Mucosa of rectum (tissue), 2 donors: Measurements from ENCODE around the gene CRYGN.
A peak's percentile ranks its signal among the peaks of the same experiment; 100 is the strongest.

Source experiments
- H3K27ac ChIP-seq, 2 donors: one replicate each; pipeline ENCODE4 v1.7.0; 2013; ENCODE audit warnings: inconsistent platforms in 2 of 2, low read depth in 2 of 2, low read length in 2 of 2
- H3K27me3 ChIP-seq, 2 donors: one replicate each; pipeline ENCODE4 v1.7.0; 2013; ENCODE audit warnings: low read length in 2 of 2; ENCODE audit not compliant: control insufficient read depth in 2 of 2, insufficient read depth in 2 of 2
- H3K36me3 ChIP-seq, 2 donors: one replicate each; pipeline ENCODE4 v1.7.0; 2013; ENCODE audit warnings: low read length in 2 of 2; ENCODE audit not compliant: control insufficient read depth in 2 of 2, insufficient read depth in 2 of 2
- H3K4me1 ChIP-seq, 2 donors: one replicate each; pipeline ENCODE4 v1.7.0; 2013; ENCODE audit warnings: low read length in 2 of 2, mild to moderate bottlenecking in 1 of 2; ENCODE audit not compliant: control insufficient read depth in 2 of 2, insufficient read depth in 2 of 2
- H3K4me3 ChIP-seq, 2 donors: one replicate each; pipeline ENCODE4 v1.7.0; 2013; ENCODE audit warnings: low read length in 2 of 2
- H3K9ac ChIP-seq, 2 donors: one replicate each; pipeline ENCODE4 v1.7.0; 2013; ENCODE audit warnings: low read length in 2 of 2, low read depth in 1 of 2, mild to moderate bottlenecking in 1 of 2
- H3K9me3 ChIP-seq, 2 donors: one replicate each; pipeline ENCODE4 v1.7.0; 2013; ENCODE audit warnings: low read length in 2 of 2; ENCODE audit not compliant: control insufficient read depth in 2 of 2
- donor health status: healthy.
- donor health status: Normal muscosa, but diverticular disease.

Gene CRYGN, protein sequence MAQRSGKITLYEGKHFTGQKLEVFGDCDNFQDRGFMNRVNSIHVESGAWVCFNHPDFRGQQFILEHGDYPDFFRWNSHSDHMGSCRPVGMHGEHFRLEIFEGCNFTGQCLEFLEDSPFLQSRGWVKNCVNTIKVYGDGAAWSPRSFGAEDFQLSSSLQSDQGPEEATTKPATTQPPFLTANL

DNA sequence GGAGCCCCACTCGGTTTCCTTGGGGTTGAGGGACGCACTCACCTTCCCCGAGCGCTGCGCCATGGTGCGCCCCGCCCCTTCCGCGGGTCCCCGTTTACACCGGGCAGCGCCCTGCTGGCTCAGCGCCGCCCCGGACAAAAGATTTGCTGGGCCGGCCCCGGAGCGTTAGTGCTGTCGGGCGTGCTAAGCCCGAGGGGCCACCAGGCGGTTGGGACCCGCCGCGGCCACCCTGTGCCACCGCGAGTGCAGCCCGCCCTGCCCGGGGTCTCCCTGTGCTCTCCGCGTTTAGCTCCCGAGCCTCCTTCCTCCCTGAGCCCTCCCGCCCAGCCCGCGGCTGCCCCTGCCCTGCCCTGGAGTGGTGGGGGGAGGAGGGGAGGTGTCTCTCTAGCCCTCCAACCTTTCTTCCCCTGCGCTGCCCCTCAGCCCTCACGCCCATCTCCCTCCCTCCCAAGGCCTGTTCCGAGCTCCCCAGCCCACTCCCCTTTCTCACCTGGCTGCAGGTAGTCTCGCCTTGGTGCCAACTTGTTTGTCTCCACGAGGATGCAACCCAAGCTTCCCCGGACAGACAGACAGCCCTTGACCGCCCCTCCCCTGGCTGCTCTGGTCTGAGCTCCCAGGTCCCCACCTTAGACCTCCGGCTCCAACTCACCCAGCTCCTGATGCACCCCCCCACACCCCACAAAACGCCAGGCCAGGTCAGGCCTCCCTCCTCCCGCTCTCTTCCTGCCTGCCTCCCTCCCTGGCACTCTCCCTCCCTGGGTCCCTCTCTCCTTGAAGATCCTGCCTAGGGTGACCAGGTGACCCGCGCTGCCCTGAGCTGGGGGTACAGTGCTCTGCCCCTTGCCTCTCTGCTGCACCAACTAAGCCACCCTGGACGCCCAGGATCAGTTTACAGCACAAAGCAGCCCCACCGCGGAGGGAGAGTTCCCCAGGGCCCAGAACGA is at the start of gene CRYGN:
Gene CRYGN, minus strand, starts transcription at position 287 of the 944 bp plus-strand sequence. Its CDS starts 224 bp downstream, at position 63.
- Histone ChIP-seq H3K4me1 (peaks cover 0 to 2% of the 10 kb centered on the region in 2 donors), H3K27me3 (peaks cover 4 to 21% of the 10 kb centered on the region in 2 donors), H3K27ac (no peak within 1 kb of the TSS), H3K9ac (no peak within 1 kb of the TSS), H3K4me3 (peak within 1 kb of the TSS in 1 of 2 donors; percentile 20), H3K36me3 (no peaks in the 10 kb centered on the region), H3K9me3 (no peaks in the 10 kb centered on the region)

DNA sequence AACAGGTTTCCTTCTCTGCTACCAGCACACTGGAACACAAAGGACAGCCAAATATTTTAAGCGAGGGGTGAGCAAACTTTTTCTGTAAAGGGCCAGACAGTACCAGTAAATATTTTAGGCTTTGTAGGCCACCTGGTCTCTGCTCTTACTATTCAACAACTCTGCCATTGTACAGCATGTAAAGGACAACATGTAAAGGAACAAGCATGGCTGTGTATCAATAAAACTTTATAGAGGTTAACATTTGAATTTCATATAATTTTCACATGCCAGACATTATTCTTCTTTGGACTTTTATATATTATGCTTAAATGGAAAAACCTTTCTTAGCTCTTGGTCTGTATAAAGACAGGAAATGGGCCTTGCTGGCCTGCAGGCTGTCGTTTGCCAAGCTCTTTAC is 49.6 kb upstream of the CRYGN start:
- no peaks in the 10 kb centered on the region for H3K27me3 ChIP-seq
- H3K9me3 ChIP-seq, result no peaks in the 10 kb centered on the region
- H3K27ac ChIP-seq, result no peak overlapping the region
- no peak overlapping the region for H3K4me3 ChIP-seq
- H3K9ac ChIP-seq, result no peak overlapping the region
- H3K4me1 ChIP-seq, result no peaks in the 10 kb centered on the region
- H3K36me3 ChIP-seq, result peaks cover 25 to 26% of the 10 kb centered on the region in 2 donors

DNA sequence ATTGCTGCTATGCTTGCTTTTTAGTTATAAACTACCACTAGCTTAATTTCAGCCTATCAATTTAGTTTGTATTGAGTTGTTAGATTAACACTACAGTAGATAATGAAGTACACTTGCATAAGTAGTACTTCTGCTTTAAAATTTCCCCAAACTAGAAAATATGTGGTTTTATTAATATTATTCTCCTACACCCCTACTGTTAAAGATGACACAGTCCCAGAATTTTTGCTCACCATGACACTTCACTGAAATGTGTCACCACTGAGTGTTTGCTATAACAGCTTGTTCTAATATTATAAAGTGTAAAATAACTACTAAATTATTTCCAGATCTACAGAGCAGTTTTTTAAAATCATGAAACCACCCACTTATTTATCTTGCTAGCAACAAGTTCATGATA is 48.2 kb upstream of the CRYGN start:
- no peak overlapping the region for H3K4me3 ChIP-seq
- no peak overlapping the region for H3K27ac ChIP-seq
- no peaks in the 10 kb centered on the region for H3K27me3 ChIP-seq
- H3K9ac ChIP-seq, result no peak overlapping the region
- no peaks in the 10 kb centered on the region for H3K4me1 ChIP-seq
- peaks cover 29 to 35% of the 10 kb centered on the region in 2 donors for H3K36me3 ChIP-seq
- no peaks in the 10 kb centered on the region for H3K9me3 ChIP-seq

DNA sequence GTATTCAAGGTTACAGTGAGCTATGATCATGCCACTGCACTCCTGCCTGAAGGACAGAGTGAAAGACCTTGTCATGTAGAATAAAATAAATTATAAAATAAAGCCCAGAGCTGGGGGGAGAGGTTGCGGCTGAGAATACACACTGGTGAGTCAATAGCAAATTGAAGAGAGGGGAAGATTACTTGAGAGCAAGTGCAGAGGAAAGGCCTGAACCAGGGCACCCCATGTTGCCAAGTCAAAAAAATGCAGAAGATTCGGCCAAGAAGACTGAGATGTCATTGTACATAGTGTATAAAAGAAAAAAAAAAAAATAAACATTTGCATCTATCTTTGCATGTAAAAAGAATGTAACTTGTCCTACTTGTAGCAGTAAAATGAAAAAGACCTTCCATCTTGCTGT is 47.3 kb upstream of the CRYGN start:
- Histone ChIP-seq H3K9ac (no peak overlapping the region), H3K4me1 (no peaks in the 10 kb centered on the region), H3K36me3 (peaks cover 32 to 35% of the 10 kb centered on the region in 2 donors), H3K9me3 (no peaks in the 10 kb centered on the region), H3K27ac (no peak overlapping the region), H3K27me3 (no peaks in the 10 kb centered on the region), H3K4me3 (no peak overlapping the region)

DNA sequence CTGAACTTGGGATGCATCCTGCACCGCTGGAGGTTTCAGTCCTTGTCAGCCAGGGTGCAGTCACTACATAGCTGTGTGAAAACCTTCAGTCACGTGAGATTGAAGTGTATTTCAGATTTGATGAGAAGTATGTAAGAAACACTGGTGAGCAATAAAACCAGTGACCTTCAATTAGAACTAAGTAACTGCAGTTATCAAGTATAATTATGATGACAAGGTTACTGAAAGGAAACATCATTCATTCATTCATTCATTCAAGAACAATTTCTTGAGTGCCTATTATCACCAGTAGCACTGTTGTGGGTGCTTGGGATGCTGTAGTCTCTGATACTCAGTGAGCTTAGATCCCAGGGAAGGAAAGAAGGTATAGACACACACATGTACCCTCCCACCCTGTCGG is 46.1 kb upstream of the CRYGN start:
- Histone ChIP-seq H3K27ac (no peak overlapping the region), H3K4me1 (no peaks in the 10 kb centered on the region), H3K36me3 (peaks cover 36 to 38% of the 10 kb centered on the region in 2 donors), H3K4me3 (no peak overlapping the region), H3K9ac (no peak overlapping the region), H3K27me3 (no peaks in the 10 kb centered on the region), H3K9me3 (no peaks in the 10 kb centered on the region)

DNA sequence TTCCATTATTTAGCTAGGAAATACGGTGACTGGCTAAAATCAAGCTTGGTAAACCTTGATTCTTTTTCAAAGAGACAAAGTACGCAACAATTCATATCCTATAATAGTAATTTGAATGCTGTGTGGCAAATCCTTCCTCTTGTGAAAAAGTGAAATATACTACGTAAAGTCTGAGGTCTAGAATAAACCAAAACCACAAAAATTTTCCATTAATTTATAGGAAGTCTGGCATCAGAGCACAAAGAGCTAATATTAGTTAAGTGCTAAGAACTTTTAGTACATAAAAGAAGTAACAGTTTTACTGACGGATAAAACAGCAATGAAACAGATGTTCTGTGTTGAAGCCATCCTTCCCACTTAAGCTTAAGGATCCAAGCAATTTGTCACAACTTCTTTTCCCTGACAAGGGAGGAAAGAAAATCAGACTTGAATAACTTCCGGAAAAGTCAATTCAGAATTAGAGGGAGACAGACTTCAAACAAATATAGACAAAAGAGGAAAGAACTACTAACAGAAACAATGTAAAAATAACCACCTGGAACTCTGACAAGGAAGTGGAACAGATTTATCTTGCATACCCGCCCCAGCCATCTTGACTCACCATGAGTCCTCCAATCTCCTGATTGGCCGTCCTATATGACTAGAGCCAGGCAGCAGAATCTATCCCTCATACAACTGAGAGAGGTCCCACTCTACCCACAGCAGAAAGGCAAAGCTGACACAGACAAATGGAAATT is 45.2 kb upstream of the CRYGN start:
- Histone ChIP-seq H3K4me3 (no peak overlapping the region), H3K9me3 (no peaks in the 10 kb centered on the region), H3K27ac (no peak overlapping the region), H3K9ac (no peak overlapping the region), H3K36me3 (peaks cover 35 to 36% of the 10 kb centered on the region in 2 donors), H3K4me1 (no peaks in the 10 kb centered on the region), H3K27me3 (no peaks in the 10 kb centered on the region)

DNA sequence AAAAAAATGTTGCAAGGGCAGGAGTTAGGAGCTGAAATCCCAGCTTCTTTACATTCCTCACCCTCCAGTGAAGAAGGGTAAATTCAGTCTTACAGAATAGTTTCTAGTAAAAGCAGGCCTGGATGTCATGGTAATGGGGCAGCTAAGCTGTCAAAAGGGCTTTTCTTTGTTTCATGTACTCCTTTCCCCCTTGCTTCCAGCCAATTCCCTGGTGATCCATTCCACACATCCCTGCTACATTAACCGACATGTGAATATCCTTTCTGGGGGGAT is 43.7 kb upstream of the CRYGN start:
- Histone ChIP-seq H3K27me3 (no peaks in the 10 kb centered on the region), H3K4me1 (no peaks in the 10 kb centered on the region), H3K9me3 (no peaks in the 10 kb centered on the region), H3K27ac (no peak overlapping the region), H3K36me3 (peaks cover 21 to 24% of the 10 kb centered on the region in 2 donors), H3K4me3 (no peak overlapping the region), H3K9ac (no peak overlapping the region)

DNA sequence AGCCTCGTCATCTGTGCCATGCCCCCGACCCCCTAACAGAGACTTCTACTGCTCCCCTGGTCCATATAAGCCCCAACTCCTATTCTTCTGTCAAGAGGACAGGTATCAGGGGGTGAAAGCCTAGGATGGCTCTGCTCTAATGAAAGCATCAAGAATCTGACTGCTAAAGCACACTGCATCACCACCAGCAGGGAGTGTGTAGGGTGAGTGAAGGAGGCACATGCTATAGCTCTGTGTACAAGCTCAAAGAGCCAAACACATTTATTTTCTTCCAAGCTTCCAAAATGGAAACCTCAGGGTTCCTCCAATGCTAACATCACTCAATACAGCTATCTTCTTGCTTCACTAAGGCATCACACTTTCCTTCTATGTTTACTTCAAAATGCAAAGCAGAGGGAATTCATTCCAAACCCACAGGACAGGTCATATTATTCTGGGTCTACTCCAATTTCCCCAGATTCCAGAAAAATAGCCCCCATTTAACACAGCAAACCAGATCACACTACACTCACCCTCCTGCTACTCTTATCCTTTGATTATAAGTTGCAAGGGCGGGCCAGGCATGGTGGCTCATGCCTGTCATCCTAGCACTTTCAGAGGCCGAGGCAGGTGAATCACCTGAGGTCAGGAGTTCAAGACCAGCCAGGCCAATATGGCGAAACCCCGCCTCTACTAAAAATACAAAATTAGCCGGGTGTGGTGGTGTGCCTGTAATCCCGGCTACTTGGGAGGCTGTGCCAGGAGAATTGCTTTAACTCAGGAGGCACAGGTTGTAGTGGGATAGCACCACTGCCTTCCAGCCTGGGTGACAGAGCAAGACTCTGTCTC is 43.2 kb upstream of the CRYGN start:
- Histone ChIP-seq H3K36me3 (peaks cover 21 to 22% of the 10 kb centered on the region in 2 donors), H3K4me1 (no peaks in the 10 kb centered on the region), H3K4me3 (no peak overlapping the region), H3K27me3 (no peaks in the 10 kb centered on the region), H3K9ac (no peak overlapping the region), H3K27ac (no peak overlapping the region), H3K9me3 (no peaks in the 10 kb centered on the region)

DNA sequence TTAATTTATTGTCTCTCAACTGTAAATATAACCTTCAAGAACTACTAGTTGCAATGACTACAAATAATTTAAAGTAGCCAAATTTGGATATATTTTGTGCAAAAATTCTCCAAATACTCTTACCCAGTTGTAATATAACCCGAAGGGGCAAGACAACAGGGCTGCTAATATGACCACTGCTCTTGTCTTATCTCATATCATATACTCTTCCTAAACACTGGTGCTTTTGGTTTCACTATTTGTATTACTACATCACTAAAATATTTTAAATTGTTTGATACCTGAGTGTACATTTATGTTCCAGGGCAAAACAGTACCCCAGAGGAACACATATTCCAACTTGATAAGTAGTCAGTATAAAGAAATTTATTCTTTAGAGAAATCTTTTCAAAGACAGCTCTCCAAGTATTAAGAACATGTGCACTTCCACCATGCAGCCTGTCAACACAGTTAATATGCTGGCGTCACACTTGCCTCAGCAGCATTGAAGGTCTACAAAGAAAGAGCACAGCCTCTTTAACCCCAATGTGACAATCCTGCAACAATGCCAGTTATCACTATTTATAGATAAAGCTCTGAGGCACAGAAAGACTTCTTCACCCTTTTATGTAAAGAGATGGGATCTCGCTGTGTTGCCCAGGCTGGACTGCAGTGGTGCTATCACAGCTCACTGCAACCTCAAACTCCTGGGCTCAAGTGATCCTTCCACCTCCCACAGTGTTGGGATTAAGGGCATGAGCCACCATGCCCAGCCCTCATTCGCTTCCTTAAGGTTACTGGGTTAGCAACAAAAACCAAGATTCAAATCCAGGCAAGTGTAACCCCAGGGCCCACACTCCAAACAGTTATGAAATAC is 41.9 kb upstream of the CRYGN start:
- Histone ChIP-seq H3K9ac (no peak overlapping the region), H3K27me3 (no peaks in the 10 kb centered on the region), H3K4me3 (no peak overlapping the region), H3K27ac (no peak overlapping the region), H3K9me3 (no peaks in the 10 kb centered on the region), H3K36me3 (peaks cover 17 to 22% of the 10 kb centered on the region in 2 donors), H3K4me1 (no peaks in the 10 kb centered on the region)
